ENCODE measurements around the gene GLB1L2.
"Not testable (repeated sequence)": the region's sequence is repeated elsewhere in the genome, so short reads cannot be mapped to it uniquely, and the experiment has no call there.

The GLB1L2 gene

GRCh38 chr11:134331354-134332188 is at the start of gene GLB1L2:
Gene GLB1L2, plus strand, starts transcription at chr11:134331988. Its CDS starts 74 bp downstream, at chr11:134332062.
- DNase-seq (ENCODE audit: extremely low read depth in 1 of 2, low read depth in 1 of 2): peak; percentile 57 to 69

GRCh38 chr11:134282121-134283045 is 49.4 kb upstream of the GLB1L2 start:
- DNase-seq (ENCODE audit: extremely low read depth in 1 of 2, low read depth in 1 of 2): no peak

GRCh38 chr11:134283461-134284230 is 48.1 kb upstream of the GLB1L2 start:
- DNase-seq (ENCODE audit: extremely low read depth in 1 of 2, low read depth in 1 of 2): no peak

- not testable (repeated sequence) for DNase-seq (ENCODE audit: extremely low read depth in 1 of 2, low read depth in 1 of 2)
Observed at GRCh38 chr11:134284349-134284748, 47.4 kb upstream of the GLB1L2 start.

GRCh38 chr11:134287561-134287960 is 44.2 kb upstream of the GLB1L2 start:
- no peak for DNase-seq (ENCODE audit: extremely low read depth in 1 of 2, low read depth in 1 of 2)

GRCh38 chr11:134288486-134288885 is 43.3 kb upstream of the GLB1L2 start:
- no peak for DNase-seq (ENCODE audit: extremely low read depth in 1 of 2, low read depth in 1 of 2)

GRCh38 chr11:134289167-134289566 is 42.6 kb upstream of the GLB1L2 start:
- DNase-seq (ENCODE audit: extremely low read depth in 1 of 2, low read depth in 1 of 2): no peak

- no peak for DNase-seq (ENCODE audit: extremely low read depth in 1 of 2, low read depth in 1 of 2)
Observed at GRCh38 chr11:134289789-134290188, 42.0 kb upstream of the GLB1L2 start.

GRCh38 chr11:134290646-134291045 is 41.1 kb upstream of the GLB1L2 start:
- DNase-seq (ENCODE audit: extremely low read depth in 1 of 2, low read depth in 1 of 2): no peak

GRCh38 chr11:134291196-134291595 is 40.6 kb upstream of the GLB1L2 start:
- no peak for DNase-seq (ENCODE audit: extremely low read depth in 1 of 2, low read depth in 1 of 2)

GRCh38 chr11:134292661-134293060 is 39.1 kb upstream of the GLB1L2 start:
- DNase-seq (ENCODE audit: extremely low read depth in 1 of 2, low read depth in 1 of 2): no peak

GRCh38 chr11:134293119-134294113 is 38.4 kb upstream of the GLB1L2 start:
- no peak for DNase-seq (ENCODE audit: extremely low read depth in 1 of 2, low read depth in 1 of 2)

GRCh38 chr11:134294664-134295063 is 37.1 kb upstream of the GLB1L2 start:
- DNase-seq (ENCODE audit: extremely low read depth in 1 of 2, low read depth in 1 of 2): no peak

- DNase-seq (ENCODE audit: extremely low read depth in 1 of 2, low read depth in 1 of 2): no peak
Observed at GRCh38 chr11:134312223-134312622, 19.6 kb upstream of the GLB1L2 start.

GRCh38 chr11:134312807-134313206 is 19.0 kb upstream of the GLB1L2 start:
- DNase-seq (ENCODE audit: extremely low read depth in 1 of 2, low read depth in 1 of 2): no peak

GRCh38 chr11:134313379-134313778 is 18.4 kb upstream of the GLB1L2 start:
- no peak for DNase-seq (ENCODE audit: extremely low read depth in 1 of 2, low read depth in 1 of 2)

- DNase-seq (ENCODE audit: extremely low read depth in 1 of 2, low read depth in 1 of 2): no peak
Observed at GRCh38 chr11:134313821-134314607, 17.8 kb upstream of the GLB1L2 start.

- DNase-seq (ENCODE audit: extremely low read depth in 1 of 2, low read depth in 1 of 2): no peak
Observed at GRCh38 chr11:134317103-134317502, 14.7 kb upstream of the GLB1L2 start.

- not testable (repeated sequence) for DNase-seq (ENCODE audit: extremely low read depth in 1 of 2, low read depth in 1 of 2)
Observed at GRCh38 chr11:134321373-134321772, 10.4 kb upstream of the GLB1L2 start.
